Lower lobe of right lung (tissue), 2 donors: Measurements from ENCODE around the gene MRPS6. TPM values are rescaled to one million over a fixed set of nuclear protein-coding genes. Genes with fewer than 3 reads are reported as not detected.

Experiments
- ATAC-seq, 2 donors: fragments of 200-7000 bp; cut with Tn5 transposase; one replicate each; pipeline ENCODE4 v1.9.1; 2020 to 2022; ENCODE audit warnings: mild to moderate bottlenecking in 2 of 2, moderate library complexity in 2 of 2
- DNase-seq: peaks from one replicate; pipeline ENCODE4 v3.0.0-alpha.2; 2020
- H3K27ac ChIP-seq: fragments of 200-600 bp; one replicate; pipeline ENCODE4 v1.8.0; 2022
- H3K27me3 ChIP-seq: fragments of 200-600 bp; one replicate; pipeline ENCODE4 v1.8.0; 2022; ENCODE audit warnings: low read depth
- H3K36me3 ChIP-seq: fragments of 200-600 bp; one replicate; pipeline ENCODE4 v1.8.0; 2022; ENCODE audit warnings: mild to moderate bottlenecking
- H3K4me1 ChIP-seq: fragments of 200-600 bp; one replicate; pipeline ENCODE4 v1.8.0; 2022
- H3K4me3 ChIP-seq: fragments of 200-600 bp; one replicate; pipeline ENCODE4 v1.8.0; 2022; ENCODE audit warnings: mild to moderate bottlenecking
- H3K9me3 ChIP-seq: fragments of 200-600 bp; one replicate; pipeline ENCODE4 v1.8.0; 2022
- intact Hi-C: fragments of 100-400 bp; cut with DNase I; formaldehyde crosslinking; loops from one replicate; pipeline ENCODE4 v1.11.0; 2022
- total RNA-seq: library from RNA; stranded (reverse); fragmentation: NEBNext Ultra II Directional; extraction: Animal tissue kit (Norgen Biotek cat#: 25700); gene quantifications from one replicate; pipeline ENCODE4 v1.2.1, GENCODE V29; 2021
- TF ChIP-seq, protein P1 (sequence below): fragments of 200-600 bp; IDR thresholded peaks from one replicate; pipeline ENCODE4 v1.8.0; 2022; ENCODE audit warnings: antibody characterized with exemption, mild to moderate bottlenecking
- donor health status: DM: no; HTN: yes; CAD: no; lungs with severe emphysema.

The MRPS6 gene
- total RNA-seq, 1 donor from 2014 or later: 44.5 TPM

- Histone ChIP-seq H3K9me3 (no peaks in the 10 kb centered on the region), H3K4me3 (no peak overlapping the region), H3K27ac (no peak overlapping the region), H3K4me1 (no peaks in the 10 kb centered on the region), H3K36me3 (peaks cover 3% of the 10 kb centered on the region), H3K27me3 (no peaks in the 10 kb centered on the region)
- TF ChIP-seq, protein P1, sequence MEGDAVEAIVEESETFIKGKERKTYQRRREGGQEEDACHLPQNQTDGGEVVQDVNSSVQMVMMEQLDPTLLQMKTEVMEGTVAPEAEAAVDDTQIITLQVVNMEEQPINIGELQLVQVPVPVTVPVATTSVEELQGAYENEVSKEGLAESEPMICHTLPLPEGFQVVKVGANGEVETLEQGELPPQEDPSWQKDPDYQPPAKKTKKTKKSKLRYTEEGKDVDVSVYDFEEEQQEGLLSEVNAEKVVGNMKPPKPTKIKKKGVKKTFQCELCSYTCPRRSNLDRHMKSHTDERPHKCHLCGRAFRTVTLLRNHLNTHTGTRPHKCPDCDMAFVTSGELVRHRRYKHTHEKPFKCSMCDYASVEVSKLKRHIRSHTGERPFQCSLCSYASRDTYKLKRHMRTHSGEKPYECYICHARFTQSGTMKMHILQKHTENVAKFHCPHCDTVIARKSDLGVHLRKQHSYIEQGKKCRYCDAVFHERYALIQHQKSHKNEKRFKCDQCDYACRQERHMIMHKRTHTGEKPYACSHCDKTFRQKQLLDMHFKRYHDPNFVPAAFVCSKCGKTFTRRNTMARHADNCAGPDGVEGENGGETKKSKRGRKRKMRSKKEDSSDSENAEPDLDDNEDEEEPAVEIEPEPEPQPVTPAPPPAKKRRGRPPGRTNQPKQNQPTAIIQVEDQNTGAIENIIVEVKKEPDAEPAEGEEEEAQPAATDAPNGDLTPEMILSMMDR: no peak
- no peak for DNase-seq
- ATAC-seq: no peak
- intact Hi-C loops: no loop called here
Measured at GRCh38 chr21:34100790-34101189, 27.4 kb downstream of the MRPS6 start.

GRCh38 chr21:34105947-34106541 is 32.7 kb downstream of the MRPS6 start:
- Histone ChIP-seq H3K27ac (no peak overlapping the region), H3K4me1 (no peaks in the 10 kb centered on the region), H3K4me3 (no peak overlapping the region), H3K27me3 (no peaks in the 10 kb centered on the region), H3K36me3 (no peaks in the 10 kb centered on the region), H3K9me3 (no peaks in the 10 kb centered on the region)
- TF ChIP-seq, protein P1: no peak
- ATAC-seq: no peak
- intact Hi-C loops: no loop called here
- DNase-seq: no peak

DNA sequence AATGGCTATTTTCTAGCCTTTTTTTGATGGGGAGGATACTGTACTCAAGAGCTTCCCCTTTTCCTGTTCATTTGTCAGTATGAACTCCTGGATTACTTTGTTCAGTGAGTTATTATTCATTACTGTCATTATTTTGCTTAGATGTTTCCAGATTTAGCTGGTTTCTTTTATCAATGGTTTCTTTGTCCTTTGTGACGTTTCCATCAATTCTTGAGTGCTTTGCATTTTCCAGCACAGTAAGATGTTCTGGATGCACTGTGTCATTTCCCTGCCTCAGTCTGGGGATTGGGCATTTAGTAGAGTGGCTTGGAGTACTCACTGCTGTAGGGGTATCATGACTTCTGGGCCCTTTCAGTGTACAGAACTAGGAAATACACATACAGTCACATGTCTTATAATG is 34.2 kb downstream of the MRPS6 start:
- Histone ChIP-seq H3K4me1 (no peaks in the 10 kb centered on the region), H3K27me3 (no peaks in the 10 kb centered on the region), H3K27ac (no peak overlapping the region), H3K36me3 (no peaks in the 10 kb centered on the region), H3K9me3 (no peaks in the 10 kb centered on the region), H3K4me3 (no peak overlapping the region)
- intact Hi-C loops: no loop called here
- no peak for ATAC-seq
- no peak for DNase-seq
- TF ChIP-seq, protein P1: no peak

- Histone ChIP-seq H3K9me3 (no peaks in the 10 kb centered on the region), H3K27ac (no peak overlapping the region), H3K4me3 (no peak overlapping the region), H3K36me3 (no peaks in the 10 kb centered on the region), H3K27me3 (no peaks in the 10 kb centered on the region), H3K4me1 (no peaks in the 10 kb centered on the region)
- TF ChIP-seq, protein P1: no peak
- ATAC-seq (no peak), DNase-seq (no peak)
- intact Hi-C loops: no loop called here
Measured at GRCh38 chr21:34109075-34109474, 35.7 kb downstream of the MRPS6 start.

GRCh38 chr21:34110594-34111202 is 37.3 kb downstream of the MRPS6 start:
- no peak for ATAC-seq
- no peaks in the 10 kb centered on the region for H3K27me3 ChIP-seq
- no peak for DNase-seq
- H3K4me1 ChIP-seq: no peaks in the 10 kb centered on the region
- H3K9me3 ChIP-seq: no peaks in the 10 kb centered on the region
- no peak overlapping the region for H3K4me3 ChIP-seq
- H3K36me3 ChIP-seq: no peaks in the 10 kb centered on the region
- no peak overlapping the region for H3K27ac ChIP-seq
- TF ChIP-seq, protein P1: no peak
- intact Hi-C loops: no loop called here
